Measurements from ENCODE around the gene USP15. TPM values are rescaled to one million over a fixed set of nuclear protein-coding genes. Genes with fewer than 3 reads are reported as not detected.
"Not testable (repeated sequence)": the region's sequence is repeated elsewhere in the genome, so short reads cannot be mapped to it uniquely, and the experiment has no call there.

The USP15 gene
- total and polyA plus RNA-seq, 2 experiments from 2014 or later: 20.6 to 42.4 TPM

- no peaks in the 10 kb centered on the region for H3K27me3 ChIP-seq
- TF ChIP-seq, protein P1, sequence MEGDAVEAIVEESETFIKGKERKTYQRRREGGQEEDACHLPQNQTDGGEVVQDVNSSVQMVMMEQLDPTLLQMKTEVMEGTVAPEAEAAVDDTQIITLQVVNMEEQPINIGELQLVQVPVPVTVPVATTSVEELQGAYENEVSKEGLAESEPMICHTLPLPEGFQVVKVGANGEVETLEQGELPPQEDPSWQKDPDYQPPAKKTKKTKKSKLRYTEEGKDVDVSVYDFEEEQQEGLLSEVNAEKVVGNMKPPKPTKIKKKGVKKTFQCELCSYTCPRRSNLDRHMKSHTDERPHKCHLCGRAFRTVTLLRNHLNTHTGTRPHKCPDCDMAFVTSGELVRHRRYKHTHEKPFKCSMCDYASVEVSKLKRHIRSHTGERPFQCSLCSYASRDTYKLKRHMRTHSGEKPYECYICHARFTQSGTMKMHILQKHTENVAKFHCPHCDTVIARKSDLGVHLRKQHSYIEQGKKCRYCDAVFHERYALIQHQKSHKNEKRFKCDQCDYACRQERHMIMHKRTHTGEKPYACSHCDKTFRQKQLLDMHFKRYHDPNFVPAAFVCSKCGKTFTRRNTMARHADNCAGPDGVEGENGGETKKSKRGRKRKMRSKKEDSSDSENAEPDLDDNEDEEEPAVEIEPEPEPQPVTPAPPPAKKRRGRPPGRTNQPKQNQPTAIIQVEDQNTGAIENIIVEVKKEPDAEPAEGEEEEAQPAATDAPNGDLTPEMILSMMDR (IDR thresholded peaks at IDR 0.05; ENCODE audit: poor library complexity): no peak
- TF ChIP-seq EZH2 (IDR thresholded peaks at IDR 0.05; ENCODE audit: borderline replicate concordance) (no peak), EZH2phosphoT487 (IDR thresholded peaks at IDR 0.05; ENCODE audit: low read depth, severe bottlenecking, unreplicated experiment) (no peak)
- no peak overlapping the region for H2AFZ ChIP-seq
- H3K9me2 ChIP-seq (replicated peaks; ENCODE audit: insufficient read depth): no peaks in the 10 kb centered on the region
- H3K4me2 ChIP-seq: no peak overlapping the region
- no peaks in the 10 kb centered on the region for H3K4me1 ChIP-seq (ENCODE audit: insufficient read depth)
- H4K20me1 ChIP-seq (ENCODE audit: insufficient read depth, poor library complexity, severe bottlenecking): no peaks in the 10 kb centered on the region
- H3K79me2 ChIP-seq: peaks cover 15% of the 10 kb centered on the region
- H3K9me3 ChIP-seq (ENCODE audit: low read depth): no peaks in the 10 kb centered on the region
- no peak for DNase-seq (ENCODE audit: low spot score)
- H3K4me3 ChIP-seq: no peak overlapping the region
- no peak overlapping the region for H3K27ac ChIP-seq
- WGBS (ENCODE audit: low lambda C conversion rate, missing lambda C conversion rate): 96% methylated on average over 4 of the region's 4 CpGs
- no peaks in the 10 kb centered on the region for H3K36me3 ChIP-seq (replicated peaks; ENCODE audit: insufficient read depth, low read depth)
Measured at GRCh38 chr12:62363506-62363905, 103.3 kb downstream of the USP15 start.

DNA sequence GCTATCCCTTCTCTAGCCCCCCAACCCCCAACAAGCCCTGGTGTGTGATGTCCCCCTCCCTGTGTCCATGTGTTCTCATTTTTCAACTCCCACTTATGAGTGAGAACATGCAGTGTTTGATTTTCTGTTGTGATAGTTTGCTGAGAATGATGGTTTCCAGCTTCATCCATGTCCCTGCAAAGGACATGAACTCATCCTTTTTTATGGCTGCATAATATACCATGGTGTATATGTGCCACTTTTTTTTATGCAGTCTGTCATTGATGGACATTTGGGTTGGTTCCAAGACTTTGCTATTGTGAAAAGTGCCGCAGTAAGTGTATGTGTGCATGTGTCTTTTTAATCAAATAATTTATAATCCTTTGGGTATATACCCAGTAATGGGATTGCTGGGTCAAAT, 104.5 kb downstream of the USP15 start:
- not testable (repeated sequence) for H3K36me3 ChIP-seq (replicated peaks; ENCODE audit: insufficient read depth, low read depth); H3K4me2 ChIP-seq; H3K9me2 ChIP-seq (replicated peaks; ENCODE audit: insufficient read depth); H4K20me1 ChIP-seq (ENCODE audit: insufficient read depth, poor library complexity, severe bottlenecking); DNase-seq (ENCODE audit: low spot score); H3K27ac ChIP-seq; H3K27me3 ChIP-seq; H3K9me3 ChIP-seq (ENCODE audit: low read depth); H3K4me3 ChIP-seq; H2AFZ ChIP-seq; H3K4me1 ChIP-seq (ENCODE audit: insufficient read depth)
- 96% methylated on average over 1 of the region's 1 CpG for whole genome bisulfite sequencing (ENCODE audit: low lambda C conversion rate, missing lambda C conversion rate)
- H3K79me2 ChIP-seq: peaks cover 23% of the 10 kb centered on the region

- H3K4me3 ChIP-seq; H2AFZ ChIP-seq; H3K9me2 ChIP-seq (replicated peaks; ENCODE audit: insufficient read depth); DNase-seq (ENCODE audit: low spot score); H3K36me3 ChIP-seq (replicated peaks; ENCODE audit: insufficient read depth, low read depth); H4K20me1 ChIP-seq (ENCODE audit: insufficient read depth, poor library complexity, severe bottlenecking); H3K27ac ChIP-seq; H3K27me3 ChIP-seq; H3K4me2 ChIP-seq; H3K9me3 ChIP-seq (ENCODE audit: low read depth); H3K4me1 ChIP-seq (ENCODE audit: insufficient read depth): not testable (repeated sequence)
- peaks cover 23% of the 10 kb centered on the region for H3K79me2 ChIP-seq
- WGBS (ENCODE audit: low lambda C conversion rate, missing lambda C conversion rate): 100% methylated on average over 1 of the region's 1 CpG
Measured at GRCh38 chr12:62365846-62366245, 105.6 kb downstream of the USP15 start.

DNA sequence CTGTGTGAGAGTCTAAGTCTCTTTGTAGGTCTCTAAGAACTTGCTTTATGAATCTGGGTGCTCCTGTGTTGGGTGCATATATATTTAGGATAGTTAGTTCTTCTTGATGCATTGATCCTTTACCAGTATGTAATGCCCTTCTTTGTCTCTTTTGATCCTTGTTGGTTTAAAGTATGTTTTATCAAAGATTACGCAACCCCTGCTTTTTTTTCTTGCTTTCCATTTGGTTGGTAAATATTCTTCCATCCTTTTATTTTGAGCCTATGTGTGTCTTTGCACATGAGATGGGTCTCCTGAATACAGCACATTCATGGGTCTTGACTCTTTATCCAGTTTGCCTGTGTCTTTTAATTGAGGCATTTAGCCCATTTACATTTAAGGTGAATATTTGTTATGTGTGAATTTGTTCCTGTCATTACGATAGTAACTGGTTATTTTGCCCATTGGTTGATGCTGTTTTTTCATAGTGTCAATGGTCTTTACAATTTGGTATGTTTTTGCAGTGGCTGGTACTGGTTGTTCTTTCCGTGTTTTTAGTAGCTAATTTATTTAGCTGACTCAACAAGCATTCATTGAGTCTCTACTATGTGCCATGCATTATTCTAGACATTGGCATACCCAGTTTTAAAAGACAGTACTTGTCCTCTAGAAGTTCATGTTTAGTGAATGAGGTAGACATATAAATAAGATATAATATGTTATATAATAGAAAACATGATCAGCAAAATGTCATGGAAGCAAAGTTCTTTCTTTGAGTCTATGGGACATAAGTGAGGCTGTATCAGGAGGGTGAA, 108.4 kb downstream of the USP15 start:
- DNase-seq (ENCODE audit: low spot score); H2AFZ ChIP-seq; H3K9me2 ChIP-seq (replicated peaks; ENCODE audit: insufficient read depth); H3K9me3 ChIP-seq (ENCODE audit: low read depth); H4K20me1 ChIP-seq (ENCODE audit: insufficient read depth, poor library complexity, severe bottlenecking); H3K4me3 ChIP-seq; H3K27ac ChIP-seq; H3K4me1 ChIP-seq (ENCODE audit: insufficient read depth); H3K27me3 ChIP-seq; H3K4me2 ChIP-seq; H3K36me3 ChIP-seq (replicated peaks; ENCODE audit: insufficient read depth, low read depth): not testable (repeated sequence)
- peaks cover 23% of the 10 kb centered on the region for H3K79me2 ChIP-seq
- WGBS (ENCODE audit: low lambda C conversion rate, missing lambda C conversion rate): 100% methylated on average over 3 of the region's 3 CpGs

DNA sequence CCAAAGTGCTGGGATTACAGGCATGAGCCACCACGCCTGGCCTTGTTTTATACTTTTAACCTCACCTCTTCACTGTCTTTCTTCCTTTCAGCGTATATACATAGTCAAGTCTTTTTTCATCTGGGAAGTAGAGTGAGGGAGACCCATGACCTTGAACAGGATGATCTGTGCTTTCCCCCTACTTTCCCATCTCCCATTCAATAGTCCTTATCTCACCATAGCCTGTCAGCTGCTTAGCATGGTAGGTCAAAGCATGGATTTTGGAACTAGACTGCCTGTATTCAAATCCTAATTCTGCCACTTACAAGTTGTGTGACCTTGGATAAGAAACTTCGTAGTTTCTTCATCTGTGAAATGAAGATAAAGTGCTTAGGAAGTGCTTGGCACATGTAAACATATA, 110.0 kb downstream of the USP15 start:
- Histone ChIP-seq H3K27ac (no peak overlapping the region), H2AFZ (no peak overlapping the region), H3K4me3 (no peak overlapping the region), H3K9me3 (ENCODE audit: low read depth) (no peaks in the 10 kb centered on the region), H3K9me2 (replicated peaks; ENCODE audit: insufficient read depth) (no peaks in the 10 kb centered on the region), H3K36me3 (replicated peaks; ENCODE audit: insufficient read depth, low read depth) (no peaks in the 10 kb centered on the region), H4K20me1 (ENCODE audit: insufficient read depth, poor library complexity, severe bottlenecking) (no peaks in the 10 kb centered on the region), H3K79me2 (peaks cover 20% of the 10 kb centered on the region), H3K27me3 (no peaks in the 10 kb centered on the region), H3K4me2 (no peak overlapping the region), H3K4me1 (ENCODE audit: insufficient read depth) (no peaks in the 10 kb centered on the region)
- no peak for DNase-seq (ENCODE audit: low spot score)
- TF ChIP-seq EZH2phosphoT487 (IDR thresholded peaks at IDR 0.05; ENCODE audit: low read depth, severe bottlenecking, unreplicated experiment) (no peak), EZH2 (IDR thresholded peaks at IDR 0.05; ENCODE audit: borderline replicate concordance) (no peak)
- TF ChIP-seq, protein P1 (IDR thresholded peaks at IDR 0.05; ENCODE audit: poor library complexity): no peak
- 94% methylated on average over 3 of the region's 3 CpGs for WGBS (ENCODE audit: low lambda C conversion rate, missing lambda C conversion rate)
